GM12878 (cell line): ENCODE results near the gene PCK2. TPM values are rescaled to one million over a fixed set of nuclear protein-coding genes. Genes with fewer than 3 reads are reported as not detected.

Experiments used
- ETV6 ChIP-seq, 2 experiments: fragments of 450-650 bp in 1 of 2; IDR thresholded peaks in 1 of 2; conservative IDR thresholded peaks in 1 of 2; 2 replicates each; pipeline ENCODE4 v1.6.1; 2014; ENCODE audit warnings: antibody characterized with exemption in 1 of 2, borderline replicate concordance in 1 of 2, low read depth in 1 of 2, mild to moderate bottlenecking in 1 of 2, moderate library complexity in 1 of 2
- FOXK2 ChIP-seq: fragments of 450-650 bp; IDR thresholded peaks from 2 replicates; pipeline ENCODE4 v1.6.1; 2017; ENCODE audit warnings: mild to moderate bottlenecking, moderate library complexity
- IKZF2 ChIP-seq, 2 experiments: fragments of 450-650 bp; IDR thresholded peaks; 2 replicates each; pipeline ENCODE4 v1.6.1; 2017; ENCODE audit warnings: mild to moderate bottlenecking in 2 of 2, moderate library complexity in 2 of 2
- KDM1A ChIP-seq: fragments of 200-600 bp; sonication (generic); IDR thresholded peaks from 2 replicates; pipeline ENCODE4 v1.6.1; 2016; ENCODE audit warnings: borderline replicate concordance
- LARP7 ChIP-seq: fragments of 450-650 bp; IDR thresholded peaks from 2 replicates; pipeline ENCODE4 v1.6.1; 2017; ENCODE audit warnings: mild to moderate bottlenecking
- MEF2A ChIP-seq: IDR thresholded peaks from 2 replicates; pipeline ENCODE4 v1.6.1; 2011; ENCODE audit warnings: low read depth, mild to moderate bottlenecking, low read length, moderate library complexity; ENCODE audit not compliant: insufficient read depth
- MEF2B ChIP-seq: fragments of 450-650 bp; IDR thresholded peaks from 2 replicates; pipeline ENCODE4 v1.6.1; 2018; ENCODE audit warnings: mild to moderate bottlenecking, moderate library complexity; ENCODE audit not compliant: partially characterized antibody, poor library complexity, severe bottlenecking
- NBN ChIP-seq: fragments of 450-650 bp; IDR thresholded peaks from 2 replicates; pipeline ENCODE4 v1.6.1; 2016
- POLR2A ChIP-seq: IDR thresholded peaks from 2 replicates; pipeline ENCODE4 v1.6.1; 2011; ENCODE audit warnings: low read depth, mild to moderate bottlenecking, low read length
- POLR2AphosphoS5 ChIP-seq: IDR thresholded peaks from 2 replicates; pipeline ENCODE4 v1.6.1; 2011; ENCODE audit warnings: mild to moderate bottlenecking, low read length, inconsistent platforms
- RUNX3 ChIP-seq: IDR thresholded peaks from 2 replicates; pipeline ENCODE4 v1.6.1; 2012; ENCODE audit warnings: low read length, inconsistent platforms
- SMAD1 ChIP-seq: fragments of 450-650 bp; IDR thresholded peaks from 2 replicates; pipeline ENCODE4 v1.6.1; 2018; ENCODE audit warnings: mild to moderate bottlenecking, low read depth; ENCODE audit not compliant: partially characterized antibody
- STAT1 ChIP-seq: fragments of 450-650 bp; conservative IDR thresholded peaks from 2 replicates; pipeline ENCODE4 v1.6.1; 2014; ENCODE audit warnings: antibody characterized with exemption, mild to moderate bottlenecking
- ZNF217 ChIP-seq: fragments of 450-650 bp; IDR thresholded peaks from 2 replicates; pipeline ENCODE4 v1.6.1; 2017; ENCODE audit warnings: antibody characterized with exemption, mild to moderate bottlenecking
- polyA plus RNA-seq, 11 experiments: library from polyadenylated mRNA; depleted of rRNA in 4 of 11; unstranded in 6 of 11; stranded (reverse) in 5 of 11; fragments of >200 nt; fragmentation: Nextera tagmentation in 4 of 11; fragmentation: Illumina TruSeq in 1 of 11; extraction: Ambion mirVana in 4 of 11; extraction: Trizol in 1 of 11; gene quantifications; 1 replicate in 1 of 11; 2 replicates in 10 of 11; pipeline versions ENCODE4 v1.2.1 to v1.2.3, GENCODE V29; 2011 to 2016; ENCODE audit warnings: inconsistent platforms in 2 of 11, missing spikeins in 2 of 11, low read depth in 1 of 11
- total RNA-seq, 4 experiments: library from RNA; depleted of rRNA in 3 of 4; stranded (reverse); fragments of >200 nt in 3 of 4; fragmentation: Illumina TruSeq in 1 of 4; extraction: Trizol in 1 of 4; gene quantifications; 2 replicates each; pipeline versions ENCODE4 v1.2.1 to v1.2.3, GENCODE V29; 2013 to 2021
- TF ChIP-seq, protein P1 (sequence below): fragments of 450-650 bp; IDR thresholded peaks from 2 replicates; pipeline ENCODE4 v1.6.1; 2017; ENCODE audit warnings: mild to moderate bottlenecking, moderate library complexity
- TF ChIP-seq, protein P2 (sequence below): fragments of 450-650 bp; IDR thresholded peaks from 2 replicates; pipeline ENCODE4 v1.6.1; 2017; ENCODE audit warnings: low read depth, mild to moderate bottlenecking, moderate library complexity
- TF ChIP-seq, protein P3 (sequence below): fragments of 450-650 bp; formaldehyde crosslinking; IDR thresholded peaks from 2 replicates; pipeline ENCODE4 v1.5.0; 2022; ENCODE audit warnings: mild to moderate bottlenecking, missing genetic modification characterization
- TF ChIP-seq, protein P4 (sequence below): IDR thresholded peaks from 2 replicates; pipeline ENCODE4 v1.6.1; 2012; ENCODE audit warnings: low read depth, low read length, improper control_type of control experiment

The PCK2 gene
- total and polyA plus RNA-seq, 10 of the 15 experiments (the other 5 are each of a cell fraction or from before 2014, with no cell fraction given): 6.6 to 110 (median 44.6) TPM

DNA sequence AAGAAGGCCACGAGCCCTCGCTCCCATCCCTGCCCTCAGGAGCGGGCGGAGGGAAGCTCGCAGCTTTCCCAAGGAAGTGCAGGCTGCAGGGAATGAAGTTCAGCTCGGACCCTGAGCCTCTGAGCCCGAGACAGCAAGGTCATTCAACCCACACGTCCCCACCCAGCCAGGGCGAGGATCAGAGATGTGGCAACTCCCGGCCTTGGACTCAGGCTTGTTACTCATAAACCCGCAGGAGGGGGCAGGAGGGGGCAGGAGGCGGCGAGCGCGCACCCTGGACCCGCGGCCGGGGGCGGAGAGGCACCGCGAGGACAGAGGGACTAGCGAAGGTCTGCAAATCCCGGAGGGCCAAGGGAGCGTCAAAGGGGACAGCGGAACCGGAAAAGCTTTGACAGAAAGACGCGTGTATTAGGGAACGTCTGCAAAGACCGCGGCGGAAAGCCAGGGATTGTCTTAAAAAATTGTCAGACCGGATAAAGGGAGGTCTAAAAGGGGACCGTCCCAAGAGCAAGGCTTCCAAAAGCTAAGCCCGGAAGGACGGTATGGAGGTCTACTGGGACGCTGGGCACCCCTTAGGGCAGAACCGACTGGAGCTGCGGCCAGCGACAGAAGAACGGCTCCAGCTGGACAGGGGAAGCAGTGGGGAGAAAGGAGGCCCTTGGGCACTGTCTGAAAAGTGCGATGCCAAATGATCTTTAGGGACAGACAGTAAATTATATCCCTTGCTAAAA lies 19.9 kb downstream of the PCK2 start (continued):
- TF ChIP-seq, protein P1, sequence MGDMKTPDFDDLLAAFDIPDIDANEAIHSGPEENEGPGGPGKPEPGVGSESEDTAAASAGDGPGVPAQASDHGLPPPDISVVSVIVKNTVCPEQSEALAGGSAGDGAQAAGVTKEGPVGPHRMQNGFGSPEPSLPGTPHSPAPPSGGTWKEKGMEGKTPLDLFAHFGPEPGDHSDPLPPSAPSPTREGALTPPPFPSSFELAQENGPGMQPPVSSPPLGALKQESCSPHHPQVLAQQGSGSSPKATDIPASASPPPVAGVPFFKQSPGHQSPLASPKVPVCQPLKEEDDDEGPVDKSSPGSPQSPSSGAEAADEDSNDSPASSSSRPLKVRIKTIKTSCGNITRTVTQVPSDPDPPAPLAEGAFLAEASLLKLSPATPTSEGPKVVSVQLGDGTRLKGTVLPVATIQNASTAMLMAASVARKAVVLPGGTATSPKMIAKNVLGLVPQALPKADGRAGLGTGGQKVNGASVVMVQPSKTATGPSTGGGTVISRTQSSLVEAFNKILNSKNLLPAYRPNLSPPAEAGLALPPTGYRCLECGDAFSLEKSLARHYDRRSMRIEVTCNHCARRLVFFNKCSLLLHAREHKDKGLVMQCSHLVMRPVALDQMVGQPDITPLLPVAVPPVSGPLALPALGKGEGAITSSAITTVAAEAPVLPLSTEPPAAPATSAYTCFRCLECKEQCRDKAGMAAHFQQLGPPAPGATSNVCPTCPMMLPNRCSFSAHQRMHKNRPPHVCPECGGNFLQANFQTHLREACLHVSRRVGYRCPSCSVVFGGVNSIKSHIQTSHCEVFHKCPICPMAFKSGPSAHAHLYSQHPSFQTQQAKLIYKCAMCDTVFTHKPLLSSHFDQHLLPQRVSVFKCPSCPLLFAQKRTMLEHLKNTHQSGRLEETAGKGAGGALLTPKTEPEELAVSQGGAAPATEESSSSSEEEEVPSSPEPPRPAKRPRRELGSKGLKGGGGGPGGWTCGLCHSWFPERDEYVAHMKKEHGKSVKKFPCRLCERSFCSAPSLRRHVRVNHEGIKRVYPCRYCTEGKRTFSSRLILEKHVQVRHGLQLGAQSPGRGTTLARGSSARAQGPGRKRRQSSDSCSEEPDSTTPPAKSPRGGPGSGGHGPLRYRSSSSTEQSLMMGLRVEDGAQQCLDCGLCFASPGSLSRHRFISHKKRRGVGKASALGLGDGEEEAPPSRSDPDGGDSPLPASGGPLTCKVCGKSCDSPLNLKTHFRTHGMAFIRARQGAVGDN: peak; percentile 72; the same call in 1 of the 2 replicates
- TF ChIP-seq IKZF2 (IDR thresholded peaks at IDR 0.05): peak; percentile 52 to 67
- TF ChIP-seq MEF2A: peak; percentile 37; the same call in 1 of the 2 replicates
- TF ChIP-seq, protein P2, sequence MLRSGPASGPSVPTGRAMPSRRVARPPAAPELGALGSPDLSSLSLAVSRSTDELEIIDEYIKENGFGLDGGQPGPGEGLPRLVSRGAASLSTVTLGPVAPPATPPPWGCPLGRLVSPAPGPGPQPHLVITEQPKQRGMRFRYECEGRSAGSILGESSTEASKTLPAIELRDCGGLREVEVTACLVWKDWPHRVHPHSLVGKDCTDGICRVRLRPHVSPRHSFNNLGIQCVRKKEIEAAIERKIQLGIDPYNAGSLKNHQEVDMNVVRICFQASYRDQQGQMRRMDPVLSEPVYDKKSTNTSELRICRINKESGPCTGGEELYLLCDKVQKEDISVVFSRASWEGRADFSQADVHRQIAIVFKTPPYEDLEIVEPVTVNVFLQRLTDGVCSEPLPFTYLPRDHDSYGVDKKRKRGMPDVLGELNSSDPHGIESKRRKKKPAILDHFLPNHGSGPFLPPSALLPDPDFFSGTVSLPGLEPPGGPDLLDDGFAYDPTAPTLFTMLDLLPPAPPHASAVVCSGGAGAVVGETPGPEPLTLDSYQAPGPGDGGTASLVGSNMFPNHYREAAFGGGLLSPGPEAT: peak; percentile 98
- TF ChIP-seq, protein P3, sequence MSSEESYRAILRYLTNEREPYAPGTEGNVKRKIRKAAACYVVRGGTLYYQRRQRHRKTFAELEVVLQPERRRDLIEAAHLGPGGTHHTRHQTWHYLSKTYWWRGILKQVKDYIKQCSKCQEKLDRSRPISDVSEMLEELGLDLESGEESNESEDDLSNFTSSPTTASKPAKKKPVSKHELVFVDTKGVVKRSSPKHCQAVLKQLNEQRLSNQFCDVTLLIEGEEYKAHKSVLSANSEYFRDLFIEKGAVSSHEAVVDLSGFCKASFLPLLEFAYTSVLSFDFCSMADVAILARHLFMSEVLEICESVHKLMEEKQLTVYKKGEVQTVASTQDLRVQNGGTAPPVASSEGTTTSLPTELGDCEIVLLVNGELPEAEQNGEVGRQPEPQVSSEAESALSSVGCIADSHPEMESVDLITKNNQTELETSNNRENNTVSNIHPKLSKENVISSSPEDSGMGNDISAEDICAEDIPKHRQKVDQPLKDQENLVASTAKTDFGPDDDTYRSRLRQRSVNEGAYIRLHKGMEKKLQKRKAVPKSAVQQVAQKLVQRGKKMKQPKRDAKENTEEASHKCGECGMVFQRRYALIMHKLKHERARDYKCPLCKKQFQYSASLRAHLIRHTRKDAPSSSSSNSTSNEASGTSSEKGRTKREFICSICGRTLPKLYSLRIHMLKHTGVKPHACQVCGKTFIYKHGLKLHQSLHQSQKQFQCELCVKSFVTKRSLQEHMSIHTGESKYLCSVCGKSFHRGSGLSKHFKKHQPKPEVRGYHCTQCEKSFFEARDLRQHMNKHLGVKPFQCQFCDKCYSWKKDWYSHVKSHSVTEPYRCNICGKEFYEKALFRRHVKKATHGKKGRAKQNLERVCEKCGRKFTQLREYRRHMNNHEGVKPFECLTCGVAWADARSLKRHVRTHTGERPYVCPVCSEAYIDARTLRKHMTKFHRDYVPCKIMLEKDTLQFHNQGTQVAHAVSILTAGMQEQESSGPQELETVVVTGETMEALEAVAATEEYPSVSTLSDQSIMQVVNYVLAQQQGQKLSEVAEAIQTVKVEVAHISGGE (CRISPR knock-in tag): no peak
- TF ChIP-seq RUNX3: peak; percentile 70
- peak; percentile 65; the same call in 1 of the 2 replicates for TF ChIP-seq LARP7
- no peak for TF ChIP-seq ZNF217
- TF ChIP-seq NBN: peak; percentile 92
- peak in 1 of 2 experiments; percentile 36; a peak in 2 of 4 replicates for TF ChIP-seq ETV6 (conservative IDR thresholded peaks at IDR 0.05 in 1 of 2, IDR thresholded peaks at IDR 0.05 in 1 of 2; ENCODE audit: borderline replicate concordance in 1 of 2, low read depth in 1 of 2)
- TF ChIP-seq POLR2A: peak; percentile 86
- TF ChIP-seq MEF2B: peak; percentile 67
- TF ChIP-seq, protein P4, sequence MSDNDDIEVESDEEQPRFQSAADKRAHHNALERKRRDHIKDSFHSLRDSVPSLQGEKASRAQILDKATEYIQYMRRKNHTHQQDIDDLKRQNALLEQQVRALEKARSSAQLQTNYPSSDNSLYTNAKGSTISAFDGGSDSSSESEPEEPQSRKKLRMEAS: peak; percentile 46; the same call in 1 of the 2 replicates
- TF ChIP-seq SMAD1: peak; percentile 57
- TF ChIP-seq FOXK2: no peak
- peak; percentile 92 for TF ChIP-seq POLR2AphosphoS5
- no peak for TF ChIP-seq KDM1A
- no peak for TF ChIP-seq STAT1
